HCT116 (cell line): ENCODE results near the gene ARMC8. TPM values are rescaled to one million over a fixed set of nuclear protein-coding genes. Genes with fewer than 3 reads are reported as not detected.

ENCODE experiments used
- ATAC-seq: fragments of 200-7000 bp; cut with Tn5 transposase; 2 replicates; pipeline ENCODE4 v1.9.1; 2020; ENCODE audit warnings: mild to moderate bottlenecking, moderate library complexity
- BruUV-seq: library from RNA; stranded (reverse); fragments of 400-500 nt; replicated peaks from 2 replicates; lab custom pipeline; 2021; lab: Mats Ljungman, UMichigan
- CTCF ChIA-PET: fragments of 300-600 bp; sonication (Branson Sonifier 250); formaldehyde crosslinking; loops from one replicate; lab custom pipeline; 2021; ENCODE audit warnings: antibody characterized with exemption; lab: Charles Lee
- POLR2A ChIA-PET: fragments of 300-600, 350-600 bp; sonication (Branson Sonifier 250); formaldehyde crosslinking; loops from one replicate; lab custom pipeline; 2021; ENCODE audit warnings: antibody characterized with exemption; lab: Charles Lee
- RAD21 ChIA-PET, 2 experiments: fragments of 300-600 bp; sonication (Branson Sonifier 250); formaldehyde crosslinking; loops; one replicate each; lab custom pipeline; 2023; ENCODE audit warnings: low total read pairs in 2 of 2; ENCODE audit not compliant: uncharacterized antibody in 2 of 2, unreplicated experiment in 2 of 2, low non-redundant PET in 1 of 2; lab: Charles Lee
- DNase-seq: peaks from one replicate; pipeline ENCODE4 v3.0.0-alpha.2; 2010; ENCODE audit warnings: low read depth, low spot score
- H2AFZ ChIP-seq: fragments of 200-600 bp; shearing (Covaris generic), sonication (generic); 2 replicates; pipeline ENCODE4 v1.6.1; 2017; ENCODE audit warnings: low read depth, mixed run types, mixed read lengths, antibody characterized with exemption, low read length; ENCODE audit not compliant: poor library complexity, severe bottlenecking
- H3K27ac ChIP-seq: 2 replicates; pipeline ENCODE4 v1.5.1; 2012; ENCODE audit warnings: low read depth, low read length
- H3K27me3 ChIP-seq: fragments of 200-600 bp; sonication (generic); 2 replicates; pipeline ENCODE4 v1.6.1; 2016; ENCODE audit warnings: mixed run types, low read length, mixed read lengths; ENCODE audit not compliant: insufficient read depth
- H3K36me3 ChIP-seq, 2 experiments: fragments of 200-500 bp in 1 of 2; fragments of 200-600 bp in 1 of 2; sonication (Bioruptor generic) in 1 of 2; sonication (generic) in 1 of 2; 2 replicates each; pipeline versions ENCODE4 v1.5.1 to v1.6.1; 2014 to 2016; ENCODE audit warnings: low read length in 2 of 2, inconsistent platforms in 1 of 2, mixed read lengths in 1 of 2, mixed run types in 1 of 2; ENCODE audit not compliant: insufficient read depth in 2 of 2, control insufficient read depth in 1 of 2
- H3K4me1 ChIP-seq, 2 experiments: fragments of 200-600 bp in 1 of 2; sonication (generic) in 1 of 2; 2 replicates each; pipeline versions ENCODE4 v1.5.1 to v1.6.1; 2012 to 2017; ENCODE audit warnings: low read length in 2 of 2, inconsistent platforms in 1 of 2, mild to moderate bottlenecking in 1 of 2, mixed read lengths in 1 of 2, mixed run types in 1 of 2, moderate library complexity in 1 of 2; ENCODE audit not compliant: insufficient read depth in 2 of 2, control insufficient read depth in 1 of 2
- H3K4me2 ChIP-seq: fragments of 200-600 bp; sonication (generic); 2 replicates; pipeline ENCODE4 v1.6.1; 2017; ENCODE audit warnings: mixed run types, low read length, mixed read lengths
- H3K4me3 ChIP-seq, 2 experiments: fragments of 200-600 bp in 1 of 2; sonication (generic) in 1 of 2; replicated peaks in 1 of 2; 2 replicates each; pipeline ENCODE4 v1.5.1; 2011 to 2016; ENCODE audit warnings: low read length in 2 of 2, control low read depth in 1 of 2, low read depth in 1 of 2, mild to moderate bottlenecking in 1 of 2, mixed read lengths in 1 of 2, mixed run types in 1 of 2
- H3K79me2 ChIP-seq: fragments of 200-600 bp; sonication (generic); 2 replicates; pipeline ENCODE4 v1.6.1; 2017; ENCODE audit warnings: mild to moderate bottlenecking, mixed run types, low read length, moderate library complexity, mixed read lengths; ENCODE audit not compliant: insufficient read depth
- H3K9ac ChIP-seq: fragments of 200-600 bp; sonication (generic); 2 replicates; pipeline ENCODE4 v1.6.1; 2016; ENCODE audit warnings: low read length, mixed read lengths
- H3K9me2 ChIP-seq: fragments of 200-600 bp; sonication (generic), shearing (Covaris generic); 2 replicates; pipeline ENCODE4 v1.6.1; 2017; ENCODE audit warnings: mixed run types, mild to moderate bottlenecking, moderate library complexity; ENCODE audit not compliant: insufficient read depth
- H3K9me3 ChIP-seq, 2 experiments: fragments of 200-500 bp in 1 of 2; fragments of 200-600 bp in 1 of 2; sonication (Bioruptor generic) in 1 of 2; sonication (generic) in 1 of 2; 2 replicates each; pipeline ENCODE4 v1.6.1; 2014 to 2017; ENCODE audit warnings: low read length in 2 of 2, mixed read lengths in 2 of 2, inconsistent platforms in 1 of 2, low read depth in 1 of 2, mild to moderate bottlenecking in 1 of 2, mixed run types in 1 of 2, moderate library complexity in 1 of 2; ENCODE audit not compliant: control insufficient read depth in 1 of 2, insufficient read depth in 1 of 2
- H4K20me1 ChIP-seq: fragments of 200-600 bp; sonication (generic), shearing (Covaris generic); 2 replicates; pipeline ENCODE4 v1.6.1; 2017; ENCODE audit warnings: mixed run types, mild to moderate bottlenecking, moderate library complexity; ENCODE audit not compliant: insufficient read depth
- ATF3 ChIP-seq: IDR thresholded peaks from 2 replicates; pipeline ENCODE4 v1.6.1; 2012
- CBX3 ChIP-seq: IDR thresholded peaks from 2 replicates; pipeline ENCODE4 v1.6.1; 2012; ENCODE audit warnings: low read depth
- CTCF ChIP-seq, 3 experiments: fragments of 200-600 bp in 1 of 3; sonication (generic) in 1 of 3; IDR thresholded peaks in 2 of 3; conservative IDR thresholded peaks in 1 of 3; 2 replicates each; pipeline ENCODE4 v1.5.1; 2012 to 2017; ENCODE audit warnings: low read depth in 2 of 3, low read length in 2 of 3, antibody characterized with exemption in 1 of 3, borderline replicate concordance in 1 of 3, control low read depth in 1 of 3, mild to moderate bottlenecking in 1 of 3, mixed read lengths in 1 of 3, mixed run types in 1 of 3, moderate library complexity in 1 of 3; ENCODE audit not compliant: insufficient read depth in 1 of 3
- EGR1 ChIP-seq: IDR thresholded peaks from 2 replicates; pipeline ENCODE4 v1.6.1; 2012; ENCODE audit warnings: low read depth
- ELF1 ChIP-seq: IDR thresholded peaks from 2 replicates; pipeline ENCODE4 v1.6.1; 2012; ENCODE audit warnings: low read depth, borderline replicate concordance
- EZH2 ChIP-seq: fragments of 200-600 bp; sonication (generic); IDR thresholded peaks from 2 replicates; pipeline ENCODE4 v1.6.1; 2017; ENCODE audit warnings: antibody characterized with exemption, mixed run types
- FOSL1 ChIP-seq: IDR thresholded peaks from 2 replicates; pipeline ENCODE4 v1.6.1; 2012; ENCODE audit warnings: low read depth
- JUND ChIP-seq: IDR thresholded peaks from 2 replicates; pipeline ENCODE4 v1.6.1; 2012
- MAX ChIP-seq: IDR thresholded peaks from 2 replicates; pipeline ENCODE4 v1.6.1; 2012
- POLR2A ChIP-seq: IDR thresholded peaks from 2 replicates; pipeline ENCODE4 v1.7.0; 2011; ENCODE audit warnings: borderline replicate concordance; ENCODE audit not compliant: insufficient read depth, insufficient read length; ENCODE audit errors: extremely low read depth
- POLR2AphosphoS5 ChIP-seq: IDR thresholded peaks from 2 replicates; pipeline ENCODE4 v1.6.1; 2011; ENCODE audit warnings: mild to moderate bottlenecking, low read depth, low read length, moderate library complexity
- RAD21 ChIP-seq: IDR thresholded peaks from 2 replicates; pipeline ENCODE4 v1.6.1; 2012; ENCODE audit warnings: low read depth, mild to moderate bottlenecking
- REST ChIP-seq: IDR thresholded peaks from 2 replicates; pipeline ENCODE4 v1.6.1; 2012; ENCODE audit warnings: low read depth
- SP1 ChIP-seq: IDR thresholded peaks from 2 replicates; pipeline ENCODE4 v1.6.1; 2012; ENCODE audit warnings: low read depth
- SRF ChIP-seq: IDR thresholded peaks from 2 replicates; pipeline ENCODE4 v1.6.1; 2012; ENCODE audit warnings: low read depth
- TCF7L2 ChIP-seq: IDR thresholded peaks from 2 replicates; pipeline ENCODE4 v1.7.0; 2011; ENCODE audit warnings: borderline replicate concordance, inconsistent platforms; ENCODE audit not compliant: insufficient read depth, insufficient read length; ENCODE audit errors: extremely low read depth
- YY1 ChIP-seq: IDR thresholded peaks from 2 replicates; pipeline ENCODE4 v1.6.1; 2011; ENCODE audit warnings: low read length, low read depth, moderate library complexity, mild to moderate bottlenecking; ENCODE audit not compliant: insufficient replicate concordance; ENCODE audit errors: extremely low read depth
- ZBTB33 ChIP-seq: IDR thresholded peaks from 2 replicates; pipeline ENCODE4 v1.6.1; 2011; ENCODE audit warnings: mild to moderate bottlenecking, low read length, moderate library complexity; ENCODE audit not compliant: insufficient replicate concordance; ENCODE audit errors: extremely low read depth
- ZFX ChIP-seq: fragments of 450-650 bp; IDR thresholded peaks from 2 replicates; pipeline ENCODE4 v1.6.1; 2017
- ZNF274 ChIP-seq: fragments of 200-500 bp; sonication (Bioruptor generic); IDR thresholded peaks from 2 replicates; pipeline ENCODE4 v1.6.1; 2014; ENCODE audit warnings: mild to moderate bottlenecking, low read depth, low read length, inconsistent platforms
- intact Hi-C: fragments of 100-400 bp; cut with micrococcal nuclease; formaldehyde crosslinking; loops from 2 replicates; pipeline ENCODE4 v1.10.0; 2022
- total RNA-seq: library from RNA; stranded (reverse); gene quantifications from one replicate; pipeline ENCODE4 v1.2.1, GENCODE V29; 2021; ENCODE audit not compliant: unreplicated experiment

Gene ARMC8
- total RNA-seq, 1 experiment from 2014 or later = 36.2 TPM

- no peaks in the 10 kb centered on the region for H4K20me1 ChIP-seq
- no peak overlapping the region for H3K4me3 ChIP-seq
- no peak overlapping the region for H3K27ac ChIP-seq
- CTCF ChIA-PET = no interaction called here
- peaks cover 8 to 9% of the 10 kb centered on the region in 2 experiments; a peak in 3 of 4 replicates for H3K36me3 ChIP-seq
- H2AFZ ChIP-seq = no peak overlapping the region
- H3K79me2 ChIP-seq = no peaks in the 10 kb centered on the region
- H3K9me2 ChIP-seq = no peaks in the 10 kb centered on the region
- no peaks in the 10 kb centered on the region for H3K27me3 ChIP-seq
- H3K9me3 ChIP-seq = no peaks in the 10 kb centered on the region
- no peak overlapping the region for H3K9ac ChIP-seq
- DNase-seq = no peak
- no peak overlapping the region for H3K4me2 ChIP-seq
- H3K4me1 ChIP-seq = no peaks in the 10 kb centered on the region
- TF ChIP-seq ZBTB33 (no peak), JUND (no peak), POLR2AphosphoS5 (no peak), ZNF274 (no peak), EGR1 (no peak), ZFX (no peak), TCF7L2 (no peak), CTCF (IDR thresholded peaks at IDR 0.05 in 2 of 3, conservative IDR thresholded peaks at IDR 0.05 in 1 of 3; ENCODE audit: borderline replicate concordance in 1 of 3, insufficient read depth in 1 of 3, low read depth in 2 of 3, low read length in 2 of 3) (no peak), EZH2 (no peak), ATF3 (no peak), REST (no peak), RAD21 (no peak), YY1 (no peak), SRF (no peak), CBX3 (no peak), MAX (no peak), SP1 (no peak), FOSL1 (no peak), ELF1 (no peak), POLR2A (no peak)
- intact Hi-C loops = no loop called here
- BruUV-seq = no TSS peak
- RAD21 ChIA-PET = no interaction called here
- no peak for ATAC-seq
- POLR2A ChIA-PET = no interaction called here
These were observed 102.6 kb downstream of the ARMC8 start for GRCh38 chr3:138289701-138290100.
